Measurements from ENCODE around the gene UBTFL1. TPM values are rescaled to one million over a fixed set of nuclear protein-coding genes. Genes with fewer than 3 reads are reported as not detected.
A peak's percentile ranks its signal among the peaks of the same experiment; 100 is the strongest.
"Not testable (repeated sequence)": the region's sequence is repeated elsewhere in the genome, so short reads cannot be mapped to it uniquely, and the experiment has no call there.

The UBTFL1 gene
- not detected in 2 replicates for total RNA-seq

GRCh38 chr11:90085650-90086049 is at the start of gene UBTFL1:
Gene UBTFL1 (plus strand): TSS chr11:90085950. CDS start chr11:90085950, 0 bp downstream.
- not testable (repeated sequence) for DNase-seq (ENCODE audit: low read depth)

GRCh38 chr11:90051591-90052209 is 34.0 kb upstream of the UBTFL1 start:
- not testable (repeated sequence) for DNase-seq (ENCODE audit: low read depth)

- not testable (repeated sequence) for DNase-seq (ENCODE audit: low read depth)
These were observed 33.4 kb upstream of the UBTFL1 start for GRCh38 chr11:90052311-90052710.

- DNase-seq (ENCODE audit: low read depth): not testable (repeated sequence)
These were observed 32.2 kb upstream of the UBTFL1 start for GRCh38 chr11:90053545-90053944.

- DNase-seq (ENCODE audit: low read depth): not testable (repeated sequence)
These were observed 3.0 kb downstream of the UBTFL1 start for GRCh38 chr11:90088731-90089130.

GRCh38 chr11:90095230-90095924 is 9.6 kb downstream of the UBTFL1 start:
- DNase-seq (ENCODE audit: low read depth): not testable (repeated sequence)

GRCh38 chr11:90098261-90098660 is 12.5 kb downstream of the UBTFL1 start:
- not testable (repeated sequence) for DNase-seq (ENCODE audit: low read depth)

GRCh38 chr11:90100431-90100830 is 14.7 kb downstream of the UBTFL1 start:
- DNase-seq (ENCODE audit: low read depth): no peak

GRCh38 chr11:90113541-90113940 is 27.8 kb downstream of the UBTFL1 start:
- DNase-seq (ENCODE audit: low read depth): peak; percentile 15

GRCh38 chr11:90120191-90120590 is 34.4 kb downstream of the UBTFL1 start:
- DNase-seq (ENCODE audit: low read depth): no peak

- DNase-seq (ENCODE audit: low read depth): no peak
These were observed 38.6 kb downstream of the UBTFL1 start for GRCh38 chr11:90124371-90124770.

- no peak for DNase-seq (ENCODE audit: low read depth)
These were observed 39.2 kb downstream of the UBTFL1 start for GRCh38 chr11:90124946-90125345.

GRCh38 chr11:90133560-90134477 is 48.1 kb downstream of the UBTFL1 start:
- no peak for DNase-seq (ENCODE audit: low read depth)

- DNase-seq (ENCODE audit: low read depth): no peak
These were observed 48.8 kb downstream of the UBTFL1 start, which contains the start of gene NAALAD2 for GRCh38 chr11:90134478-90135003. Gene NAALAD2 (plus strand): TSS chr11:90134663. CDS start chr11:90134759, 96 bp downstream.

GRCh38 chr11:90135016-90135415 is 49.3 kb downstream of the UBTFL1 start:
- DNase-seq (ENCODE audit: low read depth): peak; percentile 11

Other genes with a start within 250 kb of the UBTFL1 start
- not detected in 2 replicates for gene TRIM64B, start 207.5 kb upstream of the UBTFL1 start, total RNA-seq
- gene TRIM49D1, start 163.7 kb upstream of the UBTFL1 start, total RNA-seq: not detected in 2 replicates
- gene TRIM49D2, start 161.9 kb upstream of the UBTFL1 start, total RNA-seq: not detected in 2 replicates
- not detected in 2 replicates for gene TRIM64, start 119.9 kb upstream of the UBTFL1 start, total RNA-seq
- gene TRIM49C, start 54.8 kb upstream of the UBTFL1 start, total RNA-seq: not detected in 2 replicates
- gene NAALAD2, start 48.7 kb downstream of the UBTFL1 start, total RNA-seq: 0.10 TPM in 1 of 2 replicates, not detected in the other
- gene CHORDC1, start 137.1 kb downstream of the UBTFL1 start, total RNA-seq: 36.5 and 43.5 TPM in 2 replicates

Data from renal cortical epithelial cell (primary cell).